Measurements from ENCODE around the gene MTRF1L.

DNA sequence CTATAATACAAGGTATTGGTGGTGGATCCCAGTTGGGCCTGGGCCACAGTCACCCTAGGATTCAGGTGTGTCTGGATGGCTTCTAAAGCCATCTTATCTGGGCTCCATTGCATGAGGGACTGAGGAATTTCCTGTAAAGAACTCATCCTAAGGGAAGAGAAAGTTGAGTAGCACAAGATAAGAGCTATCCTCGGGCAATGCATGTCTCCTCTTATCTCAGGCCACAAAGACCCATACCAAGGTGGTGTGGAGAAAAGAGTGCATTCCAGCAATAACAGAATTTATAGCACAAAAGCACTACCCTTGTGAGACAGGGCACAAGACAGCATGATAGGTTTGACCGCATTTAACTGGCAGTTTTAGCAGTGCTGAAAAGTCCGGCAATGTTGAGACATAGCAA is 14.3 kb upstream of the MTRF1L start:
- TF ChIP-seq, protein P1, sequence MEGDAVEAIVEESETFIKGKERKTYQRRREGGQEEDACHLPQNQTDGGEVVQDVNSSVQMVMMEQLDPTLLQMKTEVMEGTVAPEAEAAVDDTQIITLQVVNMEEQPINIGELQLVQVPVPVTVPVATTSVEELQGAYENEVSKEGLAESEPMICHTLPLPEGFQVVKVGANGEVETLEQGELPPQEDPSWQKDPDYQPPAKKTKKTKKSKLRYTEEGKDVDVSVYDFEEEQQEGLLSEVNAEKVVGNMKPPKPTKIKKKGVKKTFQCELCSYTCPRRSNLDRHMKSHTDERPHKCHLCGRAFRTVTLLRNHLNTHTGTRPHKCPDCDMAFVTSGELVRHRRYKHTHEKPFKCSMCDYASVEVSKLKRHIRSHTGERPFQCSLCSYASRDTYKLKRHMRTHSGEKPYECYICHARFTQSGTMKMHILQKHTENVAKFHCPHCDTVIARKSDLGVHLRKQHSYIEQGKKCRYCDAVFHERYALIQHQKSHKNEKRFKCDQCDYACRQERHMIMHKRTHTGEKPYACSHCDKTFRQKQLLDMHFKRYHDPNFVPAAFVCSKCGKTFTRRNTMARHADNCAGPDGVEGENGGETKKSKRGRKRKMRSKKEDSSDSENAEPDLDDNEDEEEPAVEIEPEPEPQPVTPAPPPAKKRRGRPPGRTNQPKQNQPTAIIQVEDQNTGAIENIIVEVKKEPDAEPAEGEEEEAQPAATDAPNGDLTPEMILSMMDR (conservative IDR thresholded peaks at IDR 0.05 in 1 of 2, IDR thresholded peaks at IDR 0.05 in 1 of 2; ENCODE audit: low read depth in 1 of 2, low read length in 2 of 2), result no peak
- no peak for TF ChIP-seq EZH2 (IDR thresholded peaks at IDR 0.05; ENCODE audit: low read length, missing control alignments)
